GM12878 (cell line): ENCODE data around the gene OLR1. TPM values are rescaled to one million over a fixed set of nuclear protein-coding genes. Genes with fewer than 3 reads are reported as not detected.

ENCODE experiments used
- ATAC-seq: fragments of 200-7000 bp; cut with Tn5 transposase; 3 replicates; pipeline ENCODE4 v1.9.1; 2020; ENCODE audit warnings: mild to moderate bottlenecking, moderate library complexity
- BruUV-seq: library from RNA; stranded (reverse); fragments of 400-500 nt; replicated peaks from 2 replicates; lab custom pipeline; 2021; lab: Mats Ljungman, UMichigan
- CTCF ChIA-PET: fragments of 300-600 bp; sonication (Branson Sonifier 250); formaldehyde crosslinking; extraction: SDS; loops from one replicate; lab custom pipeline; 2021; ENCODE audit warnings: inconsistent platforms; lab: Yijun Ruan, JAX
- POLR2A ChIA-PET: fragments of 350-600 bp; formaldehyde crosslinking; extraction: SDS; loops from one replicate; lab custom pipeline; 2021; ENCODE audit warnings: inconsistent platforms; lab: Charles Lee
- RAD21 ChIA-PET: fragments of 300-600 bp; sonication (Branson Sonifier 250); formaldehyde crosslinking; loops from one replicate; lab custom pipeline; 2023; ENCODE audit warnings: antibody characterized with exemption; ENCODE audit not compliant: unreplicated experiment; lab: Charles Lee
- SMC1A ChIA-PET: fragments of 300-600 bp; sonication (Branson Sonifier 250); formaldehyde crosslinking; loops from one replicate; lab custom pipeline; 2023; ENCODE audit not compliant: unreplicated experiment, uncharacterized antibody; lab: Charles Lee
- DNase-seq: peaks from one replicate; pipeline ENCODE4 v3.0.0-alpha.2; 2011; ENCODE audit warnings: low read depth, low spot score
- FAIRE-seq: peaks from 3 replicates; lab custom pipeline; 2011; peaks lifted over from hg19 to GRCh38; lab: Jason Lieb, UNC
- H2AFZ ChIP-seq: 2 replicates; pipeline ENCODE4 v1.6.0; 2011; ENCODE audit warnings: low read depth, low read length, control low read depth; ENCODE audit not compliant: control insufficient read depth
- H3K27ac ChIP-seq: 2 replicates; pipeline ENCODE4 v1.5.1; 2011; ENCODE audit warnings: control low read depth; ENCODE audit not compliant: control insufficient read depth, insufficient read depth
- H3K27me3 ChIP-seq, 2 experiments: replicated peaks in 1 of 2; 2 replicates each; pipeline versions ENCODE4 v1.6.0 to v1.6.1; 2011; ENCODE audit warnings: low read length in 1 of 2; ENCODE audit not compliant: control insufficient read depth in 2 of 2, insufficient read depth in 2 of 2
- H3K36me3 ChIP-seq, 2 experiments: 2 replicates each; pipeline ENCODE4 v1.5.1; 2011; ENCODE audit warnings: low read length in 1 of 2; ENCODE audit not compliant: control insufficient read depth in 2 of 2, insufficient read depth in 2 of 2
- H3K4me1 ChIP-seq: 2 replicates; pipeline ENCODE4 v1.6.1; 2011; ENCODE audit warnings: mild to moderate bottlenecking, low read length, moderate library complexity, mixed read lengths; ENCODE audit not compliant: control insufficient read depth, insufficient read depth
- H3K4me2 ChIP-seq: 2 replicates; pipeline ENCODE4 v1.6.0; 2011; ENCODE audit warnings: control low read depth; ENCODE audit not compliant: control insufficient read depth, insufficient read depth
- H3K4me3 ChIP-seq: fragments of 200-600 bp; sonication (generic); 2 replicates; pipeline ENCODE4 v1.5.1; 2016
- H3K79me2 ChIP-seq: 2 replicates; pipeline ENCODE4 v1.6.0; 2011; ENCODE audit warnings: low read length; ENCODE audit not compliant: control insufficient read depth, insufficient read depth
- H3K9ac ChIP-seq: 2 replicates; pipeline ENCODE4 v1.8.0; 2011; ENCODE audit warnings: low read length, control low read depth, mixed read lengths; ENCODE audit not compliant: control insufficient read depth, insufficient read depth
- H3K9me3 ChIP-seq: replicated peaks from 3 replicates; pipeline ENCODE4 v1.5.1; 2011; ENCODE audit warnings: mild to moderate bottlenecking, low read length; ENCODE audit not compliant: control insufficient read depth, insufficient read depth
- H4K20me1 ChIP-seq: 2 replicates; pipeline ENCODE4 v1.6.0; 2011; ENCODE audit not compliant: control insufficient read depth, insufficient read depth
- ASH2L ChIP-seq: fragments of 300-600, 200-600 bp; sonication (generic); IDR thresholded peaks from 2 replicates; pipeline ENCODE4 v1.6.1; 2017; ENCODE audit warnings: low read depth, mild to moderate bottlenecking, borderline replicate concordance
- HDAC2 ChIP-seq: fragments of 200-600 bp; sonication (generic); IDR thresholded peaks from 2 replicates; pipeline ENCODE4 v1.6.1; 2017
- MYC ChIP-seq: IDR thresholded peaks from 2 replicates; pipeline ENCODE4 v1.6.1; 2011; ENCODE audit warnings: mild to moderate bottlenecking, low read length, moderate library complexity, inconsistent platforms; ENCODE audit not compliant: insufficient read depth, insufficient replicate concordance, insufficient read length, severe bottlenecking
- PML ChIP-seq: IDR thresholded peaks from 2 replicates; pipeline ENCODE4 v1.6.1; 2012; ENCODE audit warnings: low read length, inconsistent platforms
- POLR2AphosphoS2 ChIP-seq: IDR thresholded peaks from 2 replicates; pipeline ENCODE4 v1.6.1; 2011; ENCODE audit warnings: low read depth, mild to moderate bottlenecking, low read length, improper control_type of control experiment, moderate library complexity
- SIN3A ChIP-seq: IDR thresholded peaks from 2 replicates; pipeline ENCODE4 v1.6.1; 2012; ENCODE audit warnings: low read depth, low read length, improper control_type of control experiment
- SMC3 ChIP-seq: IDR thresholded peaks from 2 replicates; pipeline ENCODE4 v1.6.1; 2011; ENCODE audit warnings: low read length, improper control_type of control experiment, borderline replicate concordance
- ZNF24 ChIP-seq: fragments of 450-650 bp; IDR thresholded peaks from 2 replicates; pipeline ENCODE4 v1.6.1; 2017; ENCODE audit warnings: antibody characterized with exemption, mild to moderate bottlenecking
- WGBS: methylation state at CpG from one replicate; pipeline ENCODE4 v1.1.6; 2016; ENCODE audit warnings: low lambda C conversion rate; ENCODE audit not compliant: insufficient replicate concordance, insufficient coverage; ENCODE audit errors: missing lambda C conversion rate; 5-methylcytosine and 5-hydroxymethylcytosine counted together
- in situ Hi-C: fragments of 300-500 bp; cut with MboI; formaldehyde crosslinking; loops from 9 replicates; pipeline ENCODE4 v1.14.3; 2018; ENCODE audit warnings: mixed read lengths
- intact Hi-C: fragments of 100-400 bp; cut with micrococcal nuclease; formaldehyde crosslinking; loops from one replicate; pipeline ENCODE4 v1.14.2; 2022; ENCODE audit not compliant: unreplicated experiment
- polyA plus RNA-seq, 11 experiments: library from polyadenylated mRNA; depleted of rRNA in 4 of 11; unstranded in 6 of 11; stranded (reverse) in 5 of 11; fragments of >200 nt; fragmentation: Nextera tagmentation in 4 of 11; fragmentation: Illumina TruSeq in 1 of 11; extraction: Ambion mirVana in 4 of 11; extraction: Trizol in 1 of 11; gene quantifications; 1 replicate in 1 of 11; 2 replicates in 10 of 11; pipeline versions ENCODE4 v1.2.1 to v1.2.3, GENCODE V29; 2011 to 2016; ENCODE audit warnings: inconsistent platforms in 2 of 11, missing spikeins in 2 of 11, low read depth in 1 of 11
- total RNA-seq, 4 experiments: library from RNA; depleted of rRNA in 3 of 4; stranded (reverse); fragments of >200 nt in 3 of 4; fragmentation: Illumina TruSeq in 1 of 4; extraction: Trizol in 1 of 4; gene quantifications; 2 replicates each; pipeline versions ENCODE4 v1.2.1 to v1.2.3, GENCODE V29; 2013 to 2021
- TF ChIP-seq, protein P1 (sequence below): fragments of 450-650 bp; IDR thresholded peaks from 2 replicates; pipeline ENCODE4 v1.6.1; 2016; ENCODE audit warnings: mild to moderate bottlenecking

Gene OLR1
- total and polyA plus RNA-seq, 10 of the 15 experiments (the other 5 are each of a cell fraction or from before 2014, with no cell fraction given) = 0.08 TPM; not detected in 9

DNA sequence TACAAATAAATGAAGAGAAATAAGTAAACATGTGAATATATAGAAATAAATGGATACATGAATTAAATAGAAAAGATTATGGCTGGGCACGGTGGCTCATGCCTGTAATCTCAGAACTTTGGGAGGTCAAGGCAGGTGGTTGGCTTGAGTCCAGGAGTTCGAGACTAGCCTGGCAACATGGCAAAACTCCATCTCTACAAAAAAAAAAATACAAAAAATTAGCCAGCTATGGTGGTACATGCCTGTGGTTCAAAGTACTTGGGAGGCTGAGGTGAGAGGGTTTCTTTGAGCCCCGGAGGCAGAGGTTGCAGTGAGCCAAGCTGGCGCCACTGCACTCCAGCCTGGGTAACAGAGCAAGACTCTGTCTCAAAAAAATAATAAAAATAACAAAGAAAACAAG, 36.8 kb downstream of the OLR1 start:
- no peak for DNase-seq
- WGBS = 30% methylated on average over 4 of the region's 4 CpGs
- no peaks in the 10 kb centered on the region for H3K36me3 ChIP-seq
- RAD21 ChIA-PET = no interaction called here
- H3K4me3 ChIP-seq = no peak overlapping the region
- ATAC-seq = no peak
- H3K79me2 ChIP-seq = no peaks in the 10 kb centered on the region
- no peak overlapping the region for H2AFZ ChIP-seq
- no peak overlapping the region for H3K27ac ChIP-seq
- H3K9ac ChIP-seq = no peak overlapping the region
- no peaks in the 10 kb centered on the region for H4K20me1 ChIP-seq
- SMC1A ChIA-PET = interaction anchor here (0.9 kb wide), 1 partner anchor 19 kb away, joined by 4 read pairs; no protein-coding TSS in a partner anchor
- FAIRE-seq = no peak
- no peaks in the 10 kb centered on the region for H3K9me3 ChIP-seq
- H3K27me3 ChIP-seq = no peaks in the 10 kb centered on the region; a peak in 2 of 4 replicates
- intact Hi-C loops (no loop called here), in situ Hi-C loops (no loop called here)
- TF ChIP-seq, protein P1, sequence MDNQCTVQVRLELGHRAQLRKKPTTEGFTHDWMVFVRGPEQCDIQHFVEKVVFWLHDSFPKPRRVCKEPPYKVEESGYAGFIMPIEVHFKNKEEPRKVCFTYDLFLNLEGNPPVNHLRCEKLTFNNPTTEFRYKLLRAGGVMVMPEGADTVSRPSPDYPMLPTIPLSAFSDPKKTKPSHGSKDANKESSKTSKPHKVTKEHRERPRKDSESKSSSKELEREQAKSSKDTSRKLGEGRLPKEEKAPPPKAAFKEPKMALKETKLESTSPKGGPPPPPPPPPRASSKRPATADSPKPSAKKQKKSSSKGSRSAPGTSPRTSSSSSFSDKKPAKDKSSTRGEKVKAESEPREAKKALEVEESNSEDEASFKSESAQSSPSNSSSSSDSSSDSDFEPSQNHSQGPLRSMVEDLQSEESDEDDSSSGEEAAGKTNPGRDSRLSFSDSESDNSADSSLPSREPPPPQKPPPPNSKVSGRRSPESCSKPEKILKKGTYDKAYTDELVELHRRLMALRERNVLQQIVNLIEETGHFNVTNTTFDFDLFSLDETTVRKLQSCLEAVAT = no peak
- TF ChIP-seq PML = no peak
- TF ChIP-seq ZNF24 = no peak
- H3K4me1 ChIP-seq = peaks cover 4% of the 10 kb centered on the region; the same call in 1 of the 2 replicates
- CTCF ChIA-PET = interaction anchor here (1.8 to 2.0 kb wide), 3 partner anchors 18 to 392 kb away, joined by 4 to 8 read pairs (median 5); no protein-coding TSS in a partner anchor
- BruUV-seq = no TSS peak
- H3K4me2 ChIP-seq = no peak overlapping the region
- POLR2A ChIA-PET = no interaction called here

DNA sequence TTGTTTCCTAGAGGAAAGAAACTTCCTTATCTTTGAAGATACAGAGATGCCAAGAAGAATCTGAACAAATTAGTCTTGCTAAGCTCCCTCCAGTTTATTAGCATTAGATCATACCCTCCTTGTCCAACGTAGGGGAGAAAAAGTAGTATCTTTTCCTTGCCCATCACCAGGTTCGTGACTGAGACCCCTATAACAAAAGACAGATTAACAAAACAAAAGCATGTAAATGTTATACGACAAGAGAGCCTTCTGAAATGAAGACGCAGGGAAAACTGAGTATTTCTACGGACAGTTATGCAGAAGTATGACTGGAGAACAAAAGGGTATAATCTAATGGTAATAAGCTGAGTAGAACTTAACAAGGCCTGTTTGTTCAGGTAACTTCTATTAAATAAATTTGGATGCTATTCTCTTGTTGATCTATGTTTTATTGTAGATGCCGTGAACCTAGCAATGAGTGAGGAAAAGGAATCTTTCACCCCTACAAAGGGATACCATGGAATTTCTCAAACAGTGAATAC, 39.0 kb downstream of the OLR1 start:
- FAIRE-seq (no peak), ATAC-seq (no peak), DNase-seq (no peak)
- TF ChIP-seq HDAC2 (no peak), POLR2AphosphoS2 (no peak), MYC (no peak), SIN3A (no peak), ASH2L (no peak), SMC3 (no peak)
- ChIA-PET RAD21 (no interaction called here), POLR2A (no interaction called here), SMC1A (interaction anchor here (1.2 kb wide), 1 partner anchor 10 kb away, joined by 3 read pairs; no protein-coding TSS in a partner anchor), CTCF (no interaction called here)
- H3K79me2 ChIP-seq = no peaks in the 10 kb centered on the region
- no peak overlapping the region for H3K27ac ChIP-seq
- no peak overlapping the region for H3K4me2 ChIP-seq
- no TSS peak for BruUV-seq
- no peak overlapping the region for H3K9ac ChIP-seq
- no peaks in the 10 kb centered on the region for H4K20me1 ChIP-seq
- H3K27me3 ChIP-seq = no peaks in the 10 kb centered on the region; a peak in 2 of 4 replicates
- H3K36me3 ChIP-seq = no peaks in the 10 kb centered on the region
- peaks cover 5% of the 10 kb centered on the region; the same call in 2 of the 3 replicates for H3K9me3 ChIP-seq
- peaks cover 8% of the 10 kb centered on the region; the same call in 1 of the 2 replicates for H3K4me1 ChIP-seq
- in situ Hi-C loops (no loop called here), intact Hi-C loops (loop anchor here (5.0 kb wide), 1 partner anchor 186 kb away; no protein-coding TSS in a partner anchor)
- WGBS = 64% methylated on average over 6 of the region's 6 CpGs
- H3K4me3 ChIP-seq = no peak overlapping the region
- no peak overlapping the region for H2AFZ ChIP-seq
